OCI-M1 (cell line): ENCODE measurements around the gene LIN7A.
"Not testable (repeated sequence)": the region's sequence is repeated elsewhere in the genome, so short reads cannot be mapped to it uniquely, and the experiment has no call there.

ENCODE experiments used
- DNase-seq: peaks from one replicate; lab custom pipeline; 2025; lab: John Stamatoyannopoulos, UW

Gene LIN7A

DNA sequence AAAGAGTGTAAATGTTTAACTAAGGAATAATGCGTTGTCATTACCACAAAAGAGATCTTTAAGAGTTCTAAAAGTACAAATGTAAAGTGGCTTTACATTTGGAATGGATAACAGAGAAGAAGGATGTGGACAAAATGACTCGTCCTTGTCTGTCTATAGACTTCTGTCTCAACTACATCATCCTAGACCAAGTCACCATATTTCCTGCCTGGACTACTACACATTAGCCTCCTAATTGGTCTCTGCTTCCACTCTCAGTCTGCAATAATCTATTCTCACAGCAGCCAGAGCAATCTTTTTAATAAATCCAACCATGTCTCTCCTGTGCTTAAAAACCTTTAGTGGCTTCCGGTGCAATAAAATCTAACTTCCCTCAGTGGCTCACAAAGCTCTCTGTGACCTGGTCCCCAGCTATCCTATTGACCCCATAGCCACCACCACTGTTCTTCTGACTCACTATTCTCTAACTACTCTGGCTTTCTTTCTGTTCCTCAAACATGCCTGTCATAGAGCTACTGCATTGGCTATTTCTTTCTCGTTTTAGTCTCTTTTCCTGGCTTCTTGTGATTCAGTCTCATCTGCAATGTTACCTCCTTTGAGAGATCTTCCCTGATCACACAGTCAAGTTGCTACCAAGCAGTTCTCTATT, 130.0 kb downstream of the LIN7A start:
- no peak for DNase-seq

DNA sequence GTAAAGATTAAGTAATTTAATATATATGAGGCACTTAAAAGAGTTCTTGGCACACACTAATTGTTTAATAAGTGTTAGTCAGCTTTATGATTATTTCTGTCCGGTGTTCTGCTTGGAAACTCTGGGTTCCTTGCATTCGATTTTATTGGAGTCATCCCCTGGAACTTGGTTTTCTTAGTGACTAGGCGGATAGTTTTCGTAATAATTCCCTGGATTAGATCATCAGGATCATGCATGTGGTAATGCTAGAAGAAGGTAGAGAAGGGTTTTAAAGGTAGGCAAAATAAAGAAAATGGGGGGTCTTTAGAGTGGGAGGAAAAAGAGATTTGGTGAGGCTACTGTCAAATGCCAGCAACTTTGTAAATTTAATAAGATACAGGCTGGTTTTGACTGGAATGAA, 132.6 kb downstream of the LIN7A start:
- no peak for DNase-seq

DNA sequence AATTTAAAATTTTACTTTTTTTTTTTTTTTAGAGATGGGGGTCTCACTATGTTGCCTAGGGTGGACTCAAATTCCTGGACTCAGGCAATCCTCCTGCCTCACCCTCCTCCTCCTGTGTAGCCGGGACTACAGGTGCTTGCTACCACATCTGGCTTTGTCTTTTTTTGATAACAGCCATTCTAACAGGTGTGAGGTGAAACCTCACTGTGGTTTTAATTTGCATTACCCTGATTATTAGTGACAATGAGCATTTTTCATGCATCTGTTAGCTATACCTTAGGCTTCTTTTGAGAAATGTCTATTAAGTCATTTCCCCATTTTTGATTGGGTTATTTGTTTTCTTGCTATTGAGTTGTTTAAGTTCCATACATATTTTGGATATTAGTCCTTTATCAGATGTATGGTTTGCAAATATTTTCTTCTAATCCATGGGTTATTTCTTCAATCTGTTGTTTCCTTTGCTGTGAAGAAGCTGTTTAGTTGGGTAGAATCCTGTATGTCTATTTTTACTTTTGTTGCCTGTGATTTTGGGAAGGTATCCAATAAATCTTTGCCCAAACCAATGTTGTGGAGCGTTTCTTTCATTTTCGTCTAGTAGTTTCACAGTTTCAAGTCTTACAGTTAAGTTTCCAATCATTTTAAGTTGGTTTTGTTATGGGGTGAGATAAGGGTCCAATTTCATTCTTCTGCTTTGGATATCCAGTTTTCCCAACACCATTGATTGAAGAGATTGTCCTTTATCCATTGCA, 134.9 kb downstream of the LIN7A start:
- no peak for DNase-seq

GRCh38 chr12:80798281-80798680, 139.5 kb downstream of the LIN7A start:
- no peak for DNase-seq

GRCh38 chr12:80794551-80794950, 143.2 kb downstream of the LIN7A start:
- DNase-seq, result no peak

- DNase-seq, result no peak
Measured at GRCh38 chr12:80792861-80793260, 144.9 kb downstream of the LIN7A start.

DNA sequence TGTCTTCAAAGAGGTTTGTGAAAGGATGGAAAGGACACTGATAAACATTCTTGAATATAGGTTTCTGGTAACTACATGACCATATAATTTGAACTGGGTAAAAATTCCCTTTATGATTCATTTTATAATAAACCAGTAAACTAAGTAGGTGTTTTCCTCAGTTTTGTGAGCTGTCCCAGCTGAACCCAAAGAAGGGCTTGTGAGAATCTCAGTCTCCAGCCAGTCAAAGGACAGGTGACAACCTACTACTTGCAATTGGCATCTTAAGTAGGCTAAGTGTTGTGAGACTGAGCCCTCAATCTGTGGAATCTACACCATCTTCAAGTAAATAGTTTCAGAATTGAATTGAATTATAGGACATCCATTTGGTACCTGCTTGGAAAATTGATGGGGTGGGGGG, 145.9 kb downstream of the LIN7A start:
- DNase-seq, result no peak

DNA sequence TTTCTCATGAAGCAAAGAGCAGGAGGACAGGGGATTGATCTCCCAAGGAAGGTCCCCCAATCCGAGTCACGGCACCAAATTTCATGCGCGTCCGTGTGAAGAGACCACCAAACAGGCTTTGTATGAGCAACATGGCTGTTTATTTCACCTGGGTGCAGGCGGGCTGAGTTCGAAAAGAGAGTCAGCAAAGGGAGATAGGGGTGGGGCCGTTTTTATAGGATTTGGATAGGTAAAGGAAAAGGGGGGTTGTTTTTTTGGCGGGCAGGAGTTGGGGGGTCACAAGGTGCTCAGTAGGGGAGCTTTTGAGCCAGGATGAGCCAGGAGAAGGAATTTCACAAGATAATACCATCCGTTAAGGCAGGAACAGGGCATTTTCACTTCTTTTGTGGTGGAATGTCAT, 149.3 kb downstream of the LIN7A start:
- not testable (repeated sequence) for DNase-seq

- not testable (repeated sequence) for DNase-seq
Measured at GRCh38 chr12:80782963-80783470, 154.7 kb downstream of the LIN7A start.

DNA sequence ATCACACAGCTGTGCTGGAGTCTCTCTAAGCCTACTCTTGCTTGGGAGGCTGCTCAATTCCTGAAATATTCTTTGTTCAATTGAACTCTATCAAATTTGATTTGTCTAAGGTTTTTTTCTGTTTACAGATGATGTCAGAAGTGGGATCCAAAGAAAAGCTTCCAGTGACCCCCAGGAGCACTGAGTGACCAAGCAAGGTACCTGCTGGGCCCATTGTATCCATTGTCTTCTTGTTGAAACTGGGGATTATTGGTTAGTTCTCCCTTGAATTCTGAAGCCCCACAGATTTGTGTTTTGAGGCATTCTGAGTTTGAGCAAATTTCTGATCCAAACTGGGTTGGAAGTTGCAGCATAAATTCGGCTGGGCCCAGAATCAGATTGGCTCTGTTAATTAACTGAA, 156.4 kb downstream of the LIN7A start:
- no peak for DNase-seq

DNA sequence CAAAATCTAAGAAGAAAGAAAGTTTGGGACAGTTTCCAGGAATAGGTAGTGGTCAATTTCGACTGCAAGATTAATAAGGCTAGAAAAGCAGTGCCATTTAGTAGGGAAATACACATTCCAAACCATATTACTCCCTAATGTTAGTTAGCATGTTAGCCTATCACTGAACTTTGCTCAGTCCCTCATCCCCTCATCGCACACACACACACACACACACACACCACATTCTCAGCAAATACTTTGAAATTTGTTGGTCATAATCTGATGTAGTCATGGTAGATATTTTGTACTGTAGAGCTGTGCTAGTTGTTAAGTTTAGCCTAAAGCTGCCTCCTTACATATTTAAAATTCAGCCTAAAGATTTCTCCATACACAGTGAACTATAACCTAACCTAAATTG, 157.0 kb downstream of the LIN7A start:
- no peak for DNase-seq

- peak; percentile 96 for DNase-seq
Measured at GRCh38 chr12:80778005-80778541, 159.7 kb downstream of the LIN7A start.

GRCh38 chr12:80777587-80777986, 160.1 kb downstream of the LIN7A start:
- DNase-seq, result no peak

DNA sequence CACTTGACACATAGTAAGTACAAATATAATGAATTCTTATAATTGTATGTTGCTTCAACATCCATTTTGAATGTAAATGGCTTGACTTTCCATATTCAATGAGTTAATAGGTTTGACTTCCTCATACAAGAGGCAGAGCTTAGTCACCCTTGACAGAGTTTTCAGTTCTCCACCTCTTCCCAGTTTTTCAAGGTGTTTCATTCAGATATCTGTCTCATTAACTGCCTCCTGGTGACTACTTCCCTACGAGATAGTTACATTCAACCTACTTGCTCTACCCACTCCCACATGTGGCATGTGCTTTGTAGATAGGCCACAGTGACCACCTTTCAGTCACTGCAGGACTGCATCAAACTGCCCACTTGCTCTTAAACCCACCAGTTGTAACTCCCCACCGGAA, 161.0 kb downstream of the LIN7A start:
- peak; percentile 79 for DNase-seq

DNA sequence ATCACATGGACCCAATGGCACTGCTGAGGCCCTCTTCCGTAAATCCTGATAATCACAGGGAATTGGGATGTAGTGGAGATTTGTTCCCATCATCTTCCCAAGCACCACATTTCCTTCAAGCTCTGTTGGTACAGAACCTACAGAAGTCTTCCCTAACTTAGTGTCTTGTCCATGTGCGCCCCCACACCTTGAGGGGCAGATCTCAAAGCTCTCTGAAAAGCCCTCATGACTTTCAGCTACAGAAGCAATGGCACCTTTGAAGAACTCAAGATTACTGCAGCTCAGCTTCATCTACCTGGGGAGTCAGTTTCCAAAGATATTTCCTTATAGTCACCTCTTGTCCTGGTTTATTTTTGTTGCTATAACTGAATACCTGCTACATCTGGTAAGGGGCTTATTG, 166.8 kb downstream of the LIN7A start:
- no peak for DNase-seq

DNA sequence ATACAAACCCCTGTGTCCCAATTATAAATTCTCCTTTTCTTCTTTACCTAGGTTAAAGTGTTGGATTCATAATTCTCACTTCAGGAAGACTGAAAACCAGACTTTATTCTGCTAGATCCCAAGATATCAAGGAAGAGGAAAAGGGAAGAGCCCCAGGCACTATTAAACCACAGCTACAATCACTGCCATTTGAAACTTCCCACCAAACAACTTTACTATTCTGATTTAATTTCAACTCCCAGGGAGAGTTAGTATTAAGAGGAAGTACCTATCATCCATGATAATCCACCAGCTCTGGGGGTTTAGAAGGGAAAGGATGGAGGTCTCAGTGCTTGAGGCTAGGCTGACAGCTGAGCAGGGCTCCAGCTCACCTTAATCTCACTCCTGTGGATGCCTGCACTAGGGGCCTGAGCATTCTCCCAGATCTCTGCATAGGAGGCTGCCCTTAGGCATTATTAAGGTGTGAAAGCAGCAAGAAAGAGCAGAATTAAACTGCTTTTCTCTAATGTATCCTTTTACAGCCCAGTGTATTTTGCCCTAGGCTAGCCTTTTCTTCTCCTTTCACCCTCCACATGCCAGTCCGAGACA, 168.1 kb downstream of the LIN7A start:
- peak; percentile 33 for DNase-seq

- DNase-seq, result no peak
Measured at GRCh38 chr12:80766897-80767296, 170.8 kb downstream of the LIN7A start.

DNA sequence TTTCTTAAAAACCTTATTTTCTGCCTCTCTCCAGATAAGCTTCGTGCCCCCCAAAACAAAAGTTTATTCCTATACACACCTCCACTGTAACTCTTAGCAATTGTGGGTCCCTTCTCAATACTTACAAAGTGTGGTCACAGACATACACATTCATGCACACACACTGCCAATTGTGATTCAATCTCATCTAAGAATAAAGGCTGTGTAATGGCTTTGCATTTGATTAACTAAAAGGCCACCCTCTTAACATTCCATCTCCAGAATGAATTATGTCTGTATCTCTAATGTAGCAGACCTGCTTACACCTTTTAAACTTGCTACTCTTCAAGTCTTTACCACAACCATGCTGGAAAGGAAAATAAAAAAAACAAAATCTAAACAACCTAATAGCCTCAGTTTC, 171.5 kb downstream of the LIN7A start:
- DNase-seq, result no peak

GRCh38 chr12:80763874-80764273, 173.9 kb downstream of the LIN7A start:
- peak; percentile 74 for DNase-seq

DNA sequence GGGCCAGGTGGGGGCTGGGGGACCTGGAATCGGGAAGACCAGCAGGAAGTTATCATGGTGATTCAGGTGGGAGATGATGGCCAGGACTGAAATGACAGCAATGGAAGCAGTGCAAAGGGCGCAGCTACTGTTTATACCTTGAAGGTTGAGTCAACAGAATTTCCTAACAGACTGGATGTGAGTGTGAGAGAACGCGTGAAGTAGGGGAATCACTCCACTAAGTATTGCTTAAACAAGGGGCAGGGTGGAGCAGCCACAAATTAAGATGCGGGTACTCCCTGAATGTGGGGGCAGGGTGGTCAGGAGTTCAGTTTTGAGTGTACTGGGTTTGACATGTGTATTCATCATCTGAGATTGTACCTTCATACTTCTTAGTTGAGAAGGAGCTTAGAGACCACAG, 175.9 kb downstream of the LIN7A start:
- no peak for DNase-seq

GRCh38 chr12:80756875-80757274, 180.9 kb downstream of the LIN7A start:
- DNase-seq, result no peak

DNA sequence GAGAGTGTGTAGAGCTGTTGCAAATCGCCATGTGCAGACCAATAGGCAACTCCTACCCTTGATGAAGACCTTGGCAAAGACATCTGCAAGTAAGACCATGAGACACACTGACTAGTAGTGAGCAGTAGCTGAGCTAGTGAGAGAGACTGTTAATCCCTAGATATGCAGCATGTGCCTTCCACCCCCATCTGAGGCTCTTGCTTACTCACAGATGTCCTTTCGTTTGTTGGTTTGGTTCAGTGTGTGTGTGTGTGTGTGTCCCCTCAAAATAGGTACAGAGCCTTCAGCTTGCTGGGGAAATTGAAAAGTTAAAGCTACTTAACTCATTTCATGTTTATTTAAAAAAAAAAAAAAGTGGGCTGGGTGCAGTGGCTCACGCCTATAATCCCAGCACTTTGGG, 183.5 kb downstream of the LIN7A start:
- no peak for DNase-seq

DNA sequence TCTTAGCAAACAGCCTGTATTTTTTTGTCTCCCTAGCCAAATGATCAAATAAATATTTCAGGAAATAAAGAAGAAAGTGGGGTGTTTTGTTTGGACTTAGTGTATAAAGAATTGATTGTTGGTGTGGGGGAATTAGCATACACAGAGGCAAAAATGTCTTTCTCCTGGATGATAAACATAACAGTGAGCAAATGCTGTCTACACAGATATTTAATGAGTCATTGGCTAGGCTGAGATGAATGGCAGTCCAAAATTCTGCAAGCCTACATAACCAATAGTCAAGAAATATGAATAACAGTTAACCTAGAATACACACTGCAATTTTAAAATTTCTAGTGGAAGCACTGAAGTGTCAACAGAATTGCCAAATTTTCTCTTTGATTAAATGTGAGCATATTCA, 185.3 kb downstream of the LIN7A start:
- DNase-seq, result no peak
